HUES48 (cell line): ENCODE measurements around the gene PRUNE2.

ENCODE experiments used
- H3K27ac ChIP-seq: one replicate; pipeline ENCODE4 v1.7.0; 2013; ENCODE audit warnings: low read depth, low read length, inconsistent platforms
- H3K27me3 ChIP-seq: 2 replicates; pipeline ENCODE4 v1.6.1; 2013; ENCODE audit warnings: mild to moderate bottlenecking, low read length; ENCODE audit not compliant: control insufficient read depth, insufficient read depth
- H3K36me3 ChIP-seq: 2 replicates; pipeline ENCODE4 v1.6.1; 2013; ENCODE audit warnings: low read length; ENCODE audit not compliant: control insufficient read depth, insufficient read depth
- H3K4me1 ChIP-seq: 2 replicates; pipeline ENCODE4 v1.6.1; 2013; ENCODE audit warnings: mild to moderate bottlenecking, low read length; ENCODE audit not compliant: control insufficient read depth, insufficient read depth
- H3K4me3 ChIP-seq: 2 replicates; pipeline ENCODE4 v1.5.1; 2013; ENCODE audit warnings: mild to moderate bottlenecking, low read depth, low read length
- H3K9ac ChIP-seq: 2 replicates; pipeline ENCODE4 v1.6.1; 2013; ENCODE audit warnings: mild to moderate bottlenecking, low read depth, low read length, moderate library complexity
- H3K9me3 ChIP-seq: 2 replicates; pipeline ENCODE4 v1.6.1; 2013; ENCODE audit warnings: low read length; ENCODE audit not compliant: control insufficient read depth, insufficient read depth

Gene PRUNE2

GRCh38 chr9:76733096-76733495 is 172.8 kb downstream of the PRUNE2 start:
- Histone ChIP-seq H3K27ac (no peak overlapping the region), H3K4me1 (no peaks in the 10 kb centered on the region), H3K9me3 (no peaks in the 10 kb centered on the region), H3K27me3 (no peaks in the 10 kb centered on the region), H3K4me3 (no peak overlapping the region), H3K36me3 (no peaks in the 10 kb centered on the region), H3K9ac (no peak overlapping the region)

- Histone ChIP-seq H3K27ac (no peak overlapping the region), H3K27me3 (no peaks in the 10 kb centered on the region), H3K36me3 (no peaks in the 10 kb centered on the region), H3K4me1 (no peaks in the 10 kb centered on the region), H3K9me3 (no peaks in the 10 kb centered on the region), H3K4me3 (no peak overlapping the region), H3K9ac (no peak overlapping the region)
Observed at GRCh38 chr9:76732341-76732958, 173.5 kb downstream of the PRUNE2 start.

GRCh38 chr9:76730801-76731200 is 175.1 kb downstream of the PRUNE2 start:
- no peaks in the 10 kb centered on the region for H3K9me3 ChIP-seq
- no peaks in the 10 kb centered on the region for H3K27me3 ChIP-seq
- no peak overlapping the region for H3K4me3 ChIP-seq
- no peaks in the 10 kb centered on the region for H3K36me3 ChIP-seq
- no peak overlapping the region for H3K9ac ChIP-seq
- H3K27ac ChIP-seq = no peak overlapping the region
- no peaks in the 10 kb centered on the region for H3K4me1 ChIP-seq

- H3K4me1 ChIP-seq = no peaks in the 10 kb centered on the region
Observed at GRCh38 chr9:76729980-76730737, 175.8 kb downstream of the PRUNE2 start.

GRCh38 chr9:76729116-76729515 is 176.8 kb downstream of the PRUNE2 start:
- Histone ChIP-seq H3K36me3 (no peaks in the 10 kb centered on the region), H3K9me3 (no peaks in the 10 kb centered on the region), H3K4me1 (no peaks in the 10 kb centered on the region), H3K9ac (no peak overlapping the region), H3K4me3 (no peak overlapping the region), H3K27ac (no peak overlapping the region), H3K27me3 (no peaks in the 10 kb centered on the region; the same call in 1 of the 2 replicates)

More at GRCh38 chr9:76729980-76730737, 175.8 kb downstream of the PRUNE2 start:
- no peaks in the 10 kb centered on the region for H3K36me3 ChIP-seq
- no peak overlapping the region for H3K27ac ChIP-seq
- H3K27me3 ChIP-seq = no peaks in the 10 kb centered on the region; the same call in 1 of the 2 replicates
- no peak overlapping the region for H3K9ac ChIP-seq
- no peak overlapping the region for H3K4me3 ChIP-seq
- H3K9me3 ChIP-seq = no peaks in the 10 kb centered on the region

GRCh38 chr9:76725885-76726284 is 180.0 kb downstream of the PRUNE2 start:
- no peaks in the 10 kb centered on the region for H3K36me3 ChIP-seq
- H3K4me3 ChIP-seq = no peak overlapping the region
- H3K9me3 ChIP-seq = no peaks in the 10 kb centered on the region
- H3K4me1 ChIP-seq = no peaks in the 10 kb centered on the region
- no peaks in the 10 kb centered on the region; the same call in 1 of the 2 replicates for H3K27me3 ChIP-seq
- no peak overlapping the region for H3K9ac ChIP-seq
- no peak overlapping the region for H3K27ac ChIP-seq

GRCh38 chr9:76725011-76725546 is 180.8 kb downstream of the PRUNE2 start:
- H3K4me1 ChIP-seq = no peaks in the 10 kb centered on the region
- no peak overlapping the region for H3K4me3 ChIP-seq
- H3K36me3 ChIP-seq = no peaks in the 10 kb centered on the region
- no peaks in the 10 kb centered on the region for H3K9me3 ChIP-seq
- H3K27ac ChIP-seq = no peak overlapping the region
- no peaks in the 10 kb centered on the region; the same call in 1 of the 2 replicates for H3K27me3 ChIP-seq
- no peak overlapping the region for H3K9ac ChIP-seq

- Histone ChIP-seq H3K9me3 (no peaks in the 10 kb centered on the region), H3K27ac (no peak overlapping the region), H3K4me3 (no peak overlapping the region), H3K4me1 (peaks cover 8% of the 10 kb centered on the region), H3K27me3 (no peaks in the 10 kb centered on the region; the same call in 1 of the 2 replicates), H3K36me3 (no peaks in the 10 kb centered on the region), H3K9ac (no peak overlapping the region)
Observed at GRCh38 chr9:76720245-76720644, 185.7 kb downstream of the PRUNE2 start.

GRCh38 chr9:76718166-76718565 is 187.7 kb downstream of the PRUNE2 start:
- H3K27ac ChIP-seq = no peak overlapping the region
- H3K9ac ChIP-seq = no peak overlapping the region
- no peaks in the 10 kb centered on the region for H3K27me3 ChIP-seq
- H3K4me1 ChIP-seq = peaks cover 8% of the 10 kb centered on the region
- no peak overlapping the region for H3K4me3 ChIP-seq
- H3K36me3 ChIP-seq = no peaks in the 10 kb centered on the region
- no peaks in the 10 kb centered on the region for H3K9me3 ChIP-seq

- Histone ChIP-seq H3K36me3 (no peaks in the 10 kb centered on the region), H3K4me3 (no peak overlapping the region), H3K4me1 (peaks cover 8% of the 10 kb centered on the region), H3K27ac (no peak overlapping the region), H3K9me3 (no peaks in the 10 kb centered on the region), H3K9ac (no peak overlapping the region), H3K27me3 (no peaks in the 10 kb centered on the region)
Observed at GRCh38 chr9:76717613-76718012, 188.3 kb downstream of the PRUNE2 start.

GRCh38 chr9:76717176-76717575 is 188.7 kb downstream of the PRUNE2 start:
- Histone ChIP-seq H3K27me3 (no peaks in the 10 kb centered on the region), H3K4me3 (no peak overlapping the region), H3K27ac (no peak overlapping the region), H3K36me3 (no peaks in the 10 kb centered on the region), H3K9me3 (no peaks in the 10 kb centered on the region), H3K4me1 (peaks cover 8% of the 10 kb centered on the region), H3K9ac (no peak overlapping the region)
